ENCODE measurements around the gene MSS51.

DNA sequence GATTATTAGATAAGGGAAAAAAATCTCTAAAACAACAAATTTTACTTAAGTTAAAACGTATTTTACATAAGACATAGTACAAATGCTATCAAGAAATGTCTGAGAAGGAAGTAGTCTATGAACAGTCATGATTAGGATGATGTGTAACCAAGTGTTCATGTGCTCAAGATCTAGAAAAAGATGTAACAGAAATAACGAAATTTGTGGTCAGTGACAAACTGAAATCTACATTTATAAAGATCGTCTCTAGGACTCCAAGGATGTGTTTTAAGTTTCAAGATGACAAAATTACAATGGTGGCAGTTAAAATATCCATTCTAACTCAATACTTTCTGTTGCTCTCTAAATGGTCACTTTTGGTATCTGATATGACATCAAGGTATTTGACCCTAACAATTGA lies 45.3 kb upstream of the MSS51 start:
- TF ChIP-seq, protein P1, sequence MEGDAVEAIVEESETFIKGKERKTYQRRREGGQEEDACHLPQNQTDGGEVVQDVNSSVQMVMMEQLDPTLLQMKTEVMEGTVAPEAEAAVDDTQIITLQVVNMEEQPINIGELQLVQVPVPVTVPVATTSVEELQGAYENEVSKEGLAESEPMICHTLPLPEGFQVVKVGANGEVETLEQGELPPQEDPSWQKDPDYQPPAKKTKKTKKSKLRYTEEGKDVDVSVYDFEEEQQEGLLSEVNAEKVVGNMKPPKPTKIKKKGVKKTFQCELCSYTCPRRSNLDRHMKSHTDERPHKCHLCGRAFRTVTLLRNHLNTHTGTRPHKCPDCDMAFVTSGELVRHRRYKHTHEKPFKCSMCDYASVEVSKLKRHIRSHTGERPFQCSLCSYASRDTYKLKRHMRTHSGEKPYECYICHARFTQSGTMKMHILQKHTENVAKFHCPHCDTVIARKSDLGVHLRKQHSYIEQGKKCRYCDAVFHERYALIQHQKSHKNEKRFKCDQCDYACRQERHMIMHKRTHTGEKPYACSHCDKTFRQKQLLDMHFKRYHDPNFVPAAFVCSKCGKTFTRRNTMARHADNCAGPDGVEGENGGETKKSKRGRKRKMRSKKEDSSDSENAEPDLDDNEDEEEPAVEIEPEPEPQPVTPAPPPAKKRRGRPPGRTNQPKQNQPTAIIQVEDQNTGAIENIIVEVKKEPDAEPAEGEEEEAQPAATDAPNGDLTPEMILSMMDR (IDR thresholded peaks at IDR 0.05) = no peak
- TF ChIP-seq EP300 (IDR thresholded peaks at IDR 0.05) = no peak
